CD4-positive, alpha-beta T cell treated with Interleukin-6 at 100 ng/mL for 8 hours (primary cell): ENCODE results near the gene LMF2.

ENCODE experiments used
- DNase-seq: peaks from one replicate; pipeline ENCODE4 v3.0.0-alpha.2; 2020; ENCODE audit warnings: mixed read lengths, low spot score

Gene LMF2

GRCh38 chr22:50502628-50503474 is 4.7 kb downstream of the LMF2 start:
- no peak for DNase-seq

GRCh38 chr22:50502096-50502495 is 5.4 kb downstream of the LMF2 start:
- no peak for DNase-seq

- no peak for DNase-seq
These were observed 7.0 kb downstream of the LMF2 start for GRCh38 chr22:50500452-50500851.

GRCh38 chr22:50498322-50498890 is 9.1 kb downstream of the LMF2 start:
- DNase-seq = peak; percentile 76

GRCh38 chr22:50497093-50497492 is 10.4 kb downstream of the LMF2 start:
- no peak for DNase-seq

- no peak for DNase-seq
These were observed 16.8 kb downstream of the LMF2 start for GRCh38 chr22:50490531-50491308.

GRCh38 chr22:50489363-50490243 is 17.9 kb downstream of the LMF2 start:
- no peak for DNase-seq

- no peak for DNase-seq
These were observed 18.6 kb downstream of the LMF2 start for GRCh38 chr22:50488886-50489285.

- no peak for DNase-seq
These were observed 19.4 kb downstream of the LMF2 start for GRCh38 chr22:50488006-50488677.

GRCh38 chr22:50487290-50488005 is 20.1 kb downstream of the LMF2 start:
- DNase-seq = no peak

- no peak for DNase-seq
These were observed 20.8 kb downstream of the LMF2 start, which contains the start of gene MIOX for GRCh38 chr22:50486561-50487289. MIOX (plus strand) TSS chr22:50486859; CDS start chr22:50486898, 39 bp downstream.

GRCh38 chr22:50485221-50486131 is 22.0 kb downstream of the LMF2 start:
- no peak for DNase-seq

- DNase-seq = no peak
These were observed 23.3 kb downstream of the LMF2 start for GRCh38 chr22:50483977-50484853.

GRCh38 chr22:50483556-50483955 is 23.9 kb downstream of the LMF2 start:
- no peak for DNase-seq

- no peak for DNase-seq
These were observed 24.4 kb downstream of the LMF2 start for GRCh38 chr22:50483106-50483505.

- no peak for DNase-seq
These were observed 25.1 kb downstream of the LMF2 start for GRCh38 chr22:50482107-50483074.
